NCI-H69 (cell line): ENCODE results near the gene NOS3.

ENCODE experiments used
- DNase-seq: peaks from one replicate; lab custom pipeline; 2025; lab: John Stamatoyannopoulos, UW

NOS3 gene

DNA sequence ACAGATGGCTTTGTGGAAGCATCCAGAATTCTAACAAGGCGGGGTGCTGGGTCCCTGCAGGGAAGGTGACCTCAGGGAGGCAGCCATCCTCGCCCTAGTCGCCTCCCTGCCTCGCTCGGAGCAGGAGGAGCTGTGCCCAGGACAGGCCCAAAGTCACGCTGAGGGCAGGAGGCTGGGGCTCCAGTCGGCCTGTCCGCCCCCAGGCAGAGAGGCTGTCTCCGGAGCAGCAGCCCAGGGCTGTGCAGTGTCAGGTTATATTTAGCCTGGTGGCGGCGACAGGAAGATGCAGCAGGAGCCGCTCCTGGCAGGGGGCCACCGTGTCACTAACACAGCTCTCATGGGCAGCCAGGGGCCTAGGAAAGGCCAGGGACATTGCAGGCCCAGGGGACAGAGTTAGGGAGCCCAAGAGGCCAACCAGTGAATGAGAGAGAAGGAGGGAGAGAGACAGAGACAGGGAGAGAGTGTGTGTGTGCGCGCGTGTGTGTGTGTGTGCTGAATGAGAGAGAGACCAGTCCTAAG, 26.2 kb upstream of the NOS3 start:
- DNase-seq, result peak; percentile 82

DNA sequence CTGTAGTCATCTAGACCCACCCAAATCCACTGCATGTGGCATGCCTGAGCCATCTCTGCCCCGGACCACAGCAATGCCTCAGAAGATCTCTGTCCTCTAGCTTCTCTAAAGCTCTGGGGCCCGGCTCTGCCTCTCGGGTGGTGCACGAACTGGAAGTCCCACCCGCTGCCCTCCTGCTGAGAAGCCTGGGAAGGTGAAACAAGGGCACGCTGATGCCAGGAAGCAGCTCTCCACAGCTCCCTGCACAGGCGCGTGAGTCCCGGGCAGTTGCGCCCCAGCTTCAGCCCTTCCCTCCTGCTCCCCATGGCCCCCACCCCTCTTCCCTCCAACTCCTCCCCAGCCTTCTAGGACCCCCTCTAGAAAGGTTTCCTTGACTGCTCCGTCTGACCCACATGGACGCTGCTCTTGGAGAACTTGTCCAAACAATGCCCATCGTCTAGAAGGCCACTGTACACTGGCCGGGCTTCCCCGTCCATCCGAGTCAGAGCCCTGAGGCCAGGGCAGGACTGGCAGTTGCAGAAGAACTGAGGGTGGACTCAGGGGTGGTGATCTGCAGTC, 25.5 kb upstream of the NOS3 start:
- peak; percentile 28 for DNase-seq

- peak; percentile 45 for DNase-seq
Observed at GRCh38 chr7:150966002-150966401, 24.8 kb upstream of the NOS3 start.

DNA sequence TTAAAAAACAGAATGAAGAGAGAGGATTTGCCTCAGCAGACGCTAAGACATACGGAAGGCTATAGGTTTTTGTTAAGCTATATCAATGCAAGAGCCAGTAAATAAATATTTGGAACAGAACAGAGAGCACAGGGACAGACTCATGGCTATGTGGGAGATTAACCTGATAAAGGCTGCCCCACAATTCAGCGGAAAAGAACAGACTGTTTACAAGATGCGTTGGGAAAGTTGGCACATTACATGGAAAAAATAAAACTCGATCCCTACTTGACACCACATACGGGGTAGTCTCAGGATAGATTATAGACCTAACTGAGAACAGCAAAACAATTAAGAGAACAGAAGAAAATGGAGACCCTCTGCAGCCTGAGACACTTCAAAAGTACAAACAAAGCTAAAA, 23.5 kb upstream of the NOS3 start:
- DNase-seq, result no peak

GRCh38 chr7:150968056-150968733, 22.6 kb upstream of the NOS3 start:
- no peak for DNase-seq

DNA sequence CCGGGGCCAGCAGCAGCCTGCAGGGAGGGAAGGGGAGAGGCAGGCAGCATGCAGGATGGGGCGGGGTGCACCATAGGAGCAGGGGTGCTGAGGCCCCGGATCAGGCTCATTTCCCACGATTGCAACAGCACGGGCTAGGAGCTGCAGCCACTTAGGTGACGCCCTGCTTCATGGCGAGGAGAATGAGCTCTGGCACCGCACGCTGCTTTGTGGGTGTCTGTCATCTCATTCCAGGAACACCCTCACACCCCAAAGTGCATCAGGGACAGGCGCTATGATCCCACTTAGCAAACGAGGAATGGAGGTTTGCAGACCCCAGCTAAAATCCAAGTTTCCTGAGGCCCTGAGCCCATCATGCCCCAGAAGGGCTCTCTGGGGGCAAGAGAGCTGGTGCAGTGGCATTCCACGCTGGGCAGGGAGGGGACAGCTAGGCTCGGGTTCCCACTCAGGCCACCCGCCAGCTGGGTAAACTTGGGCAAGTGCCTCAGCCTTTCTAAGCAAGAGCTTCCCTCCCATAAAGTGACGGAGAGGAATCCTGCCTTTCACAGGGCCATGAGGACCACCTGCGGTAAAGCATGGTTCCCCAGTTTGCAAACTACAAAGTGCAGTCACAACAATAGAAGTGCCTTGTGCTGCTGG, 22.0 kb upstream of the NOS3 start:
- peak; percentile 79 for DNase-seq

- DNase-seq, result peak; percentile 97
Observed at GRCh38 chr7:150969475-150969874, 21.3 kb upstream of the NOS3 start.

GRCh38 chr7:150970424-150970823, 20.4 kb upstream of the NOS3 start:
- DNase-seq, result no peak

DNA sequence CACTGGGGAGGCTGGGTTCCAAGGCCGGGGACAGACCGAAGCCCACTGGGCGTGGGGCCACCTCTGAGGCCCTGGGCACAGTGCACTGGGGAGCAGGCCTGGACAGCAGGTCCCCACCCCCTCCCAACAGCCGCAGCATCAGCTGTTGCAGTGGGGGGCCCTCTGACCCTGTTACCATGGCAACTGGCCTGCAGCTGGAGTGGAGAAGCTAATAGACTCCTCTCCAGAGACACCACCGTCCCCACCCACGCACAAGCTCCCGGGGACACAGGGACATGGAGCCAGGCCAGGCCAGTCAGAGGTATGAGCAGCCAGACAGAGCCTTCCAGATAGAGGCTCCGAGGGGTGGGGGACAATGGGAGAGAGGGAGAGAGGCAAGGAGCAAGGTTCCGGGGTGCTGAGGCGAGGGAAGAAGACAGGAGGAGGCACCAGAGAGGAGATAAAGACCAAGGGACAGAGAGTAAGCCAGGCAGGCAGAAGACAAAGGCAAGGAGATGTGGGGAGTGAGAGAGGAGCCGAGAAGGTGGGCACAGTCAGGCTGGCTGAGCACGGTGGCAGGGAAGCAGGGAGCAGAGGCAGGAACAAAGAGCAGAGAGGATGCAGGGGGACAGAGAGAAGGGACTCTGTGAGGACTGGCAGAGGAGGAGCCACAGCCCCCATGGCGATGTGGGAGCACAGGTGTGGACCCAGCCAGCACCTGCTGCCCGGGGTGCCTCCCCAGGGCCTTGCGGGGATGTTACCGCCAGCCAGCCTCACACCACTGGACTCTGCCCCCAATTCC, 19.4 kb upstream of the NOS3 start:
- DNase-seq, result peak; percentile 86

DNA sequence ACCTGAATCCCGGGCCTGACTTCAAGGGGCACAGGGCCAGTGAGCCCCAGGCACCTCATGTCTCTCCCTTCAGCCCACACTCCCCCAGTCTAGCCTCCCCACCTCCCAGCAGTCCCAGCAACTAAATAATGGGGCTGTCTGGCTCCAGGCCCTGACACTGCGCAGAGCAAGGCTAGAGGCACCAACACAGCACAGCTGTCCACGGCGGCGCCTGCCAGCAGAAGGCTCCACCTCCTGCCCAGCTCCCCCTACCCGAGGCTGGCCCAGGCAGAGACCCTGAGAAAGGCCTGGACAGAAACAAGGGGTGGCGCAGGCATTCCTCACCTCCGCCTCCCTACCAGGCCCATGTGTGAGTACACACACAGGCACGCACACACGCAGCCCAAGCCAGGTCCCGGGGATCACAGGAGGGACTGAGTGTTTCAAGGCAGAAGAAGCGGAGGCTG, 18.8 kb upstream of the NOS3 start:
- DNase-seq, result peak; percentile 86

DNA sequence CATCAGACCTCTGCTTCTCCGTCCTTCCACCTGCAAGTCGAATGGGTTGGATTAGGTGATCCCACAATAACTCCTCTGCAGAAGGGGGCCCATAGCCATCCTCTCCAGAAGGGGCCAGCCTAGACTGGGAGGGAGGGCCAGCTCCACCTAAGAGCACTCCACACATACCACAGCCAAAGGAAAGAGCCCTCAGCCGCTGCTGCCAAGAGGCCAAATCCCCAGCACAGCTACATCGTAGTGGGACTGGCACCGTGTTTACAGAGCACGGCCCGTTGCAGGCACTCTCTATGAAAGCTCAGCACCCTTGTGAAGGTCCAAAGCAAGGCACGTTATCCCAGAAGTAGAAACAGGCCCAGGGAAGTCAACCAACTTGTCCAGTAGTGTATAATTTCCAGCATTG, 18.1 kb upstream of the NOS3 start:
- DNase-seq, result no peak

GRCh38 chr7:150973571-150974451, 17.0 kb upstream of the NOS3 start:
- peak; percentile 95 for DNase-seq

- peak; percentile 91 for DNase-seq
Observed at GRCh38 chr7:150974468-150975391, 16.1 kb upstream of the NOS3 start.

DNA sequence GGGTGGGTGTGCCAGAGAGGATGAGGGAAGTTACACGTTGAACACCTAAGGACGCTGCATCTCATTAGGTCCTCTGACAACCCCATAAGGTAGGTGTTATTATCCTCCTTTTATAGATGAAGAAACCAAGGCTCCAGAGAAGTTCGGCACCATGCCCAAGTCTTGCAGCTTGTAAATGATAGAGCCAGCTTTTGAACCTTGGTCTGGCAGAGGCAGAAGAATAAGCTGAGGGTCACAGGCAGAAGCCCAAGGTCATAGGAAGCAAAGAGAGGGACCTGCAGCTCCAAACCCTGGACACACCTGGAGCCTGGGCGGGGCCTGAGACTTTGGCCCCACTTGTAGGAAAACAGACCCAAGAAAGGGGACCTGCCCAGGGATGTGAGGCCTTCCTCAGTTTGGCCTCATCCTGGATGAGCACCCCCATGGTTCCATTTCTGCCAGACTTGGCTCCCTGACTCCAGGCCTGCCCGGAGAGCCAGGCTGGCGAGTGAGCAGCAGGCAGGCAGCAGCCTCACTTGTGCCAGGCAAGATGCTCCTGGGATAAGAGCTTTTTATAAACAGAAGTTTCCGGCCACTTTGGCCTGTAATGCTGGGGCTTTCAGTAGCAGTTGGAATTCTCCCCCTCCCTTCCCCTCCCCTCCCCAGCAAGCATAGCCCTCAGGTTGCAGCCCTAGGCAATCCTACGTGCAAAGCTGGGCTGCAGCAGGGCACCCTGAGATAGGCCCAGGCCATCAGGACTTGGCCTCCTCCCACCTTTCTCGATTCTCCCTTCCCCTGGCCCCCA, 15.1 kb upstream of the NOS3 start:
- DNase-seq, result peak; percentile 63

DNA sequence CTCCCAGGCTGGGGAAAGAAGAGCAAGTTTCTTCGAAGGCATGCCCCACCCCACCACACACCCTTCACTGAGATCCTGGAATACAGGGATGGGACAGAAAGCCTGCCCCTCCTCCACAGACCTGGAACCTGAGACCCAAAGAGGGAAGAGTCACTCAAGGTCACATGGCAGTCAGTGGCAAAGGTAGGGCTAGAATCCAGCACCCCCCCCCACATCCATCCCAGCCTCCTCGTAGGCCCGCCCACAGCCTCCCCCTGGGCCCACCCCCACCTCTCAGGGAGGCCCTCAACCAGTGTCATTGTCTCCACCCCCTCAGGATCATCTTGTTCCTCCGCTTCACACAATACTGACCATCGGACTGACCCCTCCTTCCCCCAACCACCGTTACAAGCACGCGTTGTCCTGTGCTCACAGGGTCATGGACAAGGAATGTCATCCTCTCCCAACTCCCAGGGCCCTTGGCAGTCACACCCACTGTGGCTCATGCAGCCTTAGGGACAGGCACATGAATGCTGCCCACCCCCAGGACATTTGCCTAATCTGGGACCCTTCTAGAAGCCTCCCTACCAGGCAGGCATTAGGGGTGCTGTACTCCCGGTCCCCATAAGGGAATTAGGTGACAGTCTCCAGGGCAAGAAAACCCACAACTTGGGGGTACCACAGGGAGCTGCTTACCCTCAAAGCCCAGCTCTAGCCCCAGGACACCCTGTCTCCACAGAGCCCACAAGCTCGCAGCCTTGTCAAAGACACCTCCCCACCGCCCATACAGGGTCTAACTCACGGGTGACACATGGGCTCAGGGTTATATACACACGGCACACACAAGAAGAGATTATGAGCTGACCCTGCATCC, 14.1 kb upstream of the NOS3 start:
- DNase-seq, result peak; percentile 37

DNA sequence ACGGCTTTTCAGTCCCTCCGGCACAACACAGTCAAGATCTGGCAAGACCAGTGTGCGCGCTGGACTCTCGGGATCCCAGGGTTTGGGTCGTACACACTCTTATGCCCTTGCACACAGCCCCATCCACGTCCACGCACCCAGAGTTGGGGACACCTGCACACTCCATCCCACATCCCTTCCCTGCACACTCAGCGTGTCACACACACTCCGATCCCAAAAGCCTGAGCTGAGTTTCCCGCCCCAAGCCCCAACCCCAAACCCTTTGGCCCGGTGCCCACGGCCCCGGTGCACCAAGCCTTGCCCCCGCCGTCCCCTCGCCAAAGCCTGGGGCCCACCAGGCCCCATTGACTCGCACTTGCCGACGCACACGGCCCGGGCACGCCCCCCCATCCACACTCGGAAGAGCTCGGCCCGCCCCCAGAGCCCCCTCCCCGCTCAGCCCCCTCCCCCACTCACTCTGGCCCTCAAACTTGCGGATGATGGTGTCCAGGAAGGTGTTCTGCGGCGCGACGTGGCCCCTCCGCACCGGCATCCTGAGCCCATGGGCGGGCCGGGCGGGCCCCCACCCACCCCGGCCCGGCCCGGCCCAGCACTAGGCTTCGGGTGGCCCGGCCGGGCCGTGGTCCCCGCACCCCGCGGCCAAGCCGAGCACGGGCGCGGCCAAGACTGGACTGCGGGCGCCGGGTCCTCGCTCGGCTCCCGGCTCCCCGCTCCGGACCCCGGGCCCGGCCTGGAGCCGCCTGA, 13.3 kb upstream of the NOS3 start:
- DNase-seq, result peak; percentile 62

- DNase-seq, result peak; percentile 95
Observed at GRCh38 chr7:150978126-150978789, 12.6 kb upstream of the NOS3 start, which contains the start of gene KCNH2. KCNH2 (minus strand) TSS chr7:150978321; CDS start chr7:150977913, 408 bp downstream.
